Islet of Langerhans (tissue), 1 donor: ENCODE data around the gene KLHL1.

Experiments used
- FAIRE-seq: peaks from one replicate; lab custom pipeline; 2011; peaks lifted over from hg19 to GRCh38; lab: Jason Lieb, UNC

KLHL1 gene

DNA sequence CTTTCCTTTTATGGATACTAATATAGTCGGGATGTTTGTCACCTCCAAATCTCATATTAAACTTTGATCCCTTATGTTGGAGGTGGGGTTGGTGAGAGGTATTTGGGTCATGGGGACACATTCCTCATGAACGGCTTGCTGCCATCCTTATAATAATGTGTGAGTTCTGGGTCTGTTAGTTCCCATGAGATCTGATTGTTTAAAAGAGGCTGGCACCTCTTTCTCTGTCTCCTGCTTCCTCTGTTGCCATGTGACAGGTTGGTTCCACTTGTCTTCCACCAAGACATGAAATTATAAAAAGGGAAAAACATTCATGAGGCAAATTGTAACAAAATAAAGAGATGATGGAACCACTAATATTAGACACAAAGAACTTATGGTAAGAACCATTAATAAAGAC lies 108.4 kb downstream of the KLHL1 start:
- peak; percentile 51 for FAIRE-seq

DNA sequence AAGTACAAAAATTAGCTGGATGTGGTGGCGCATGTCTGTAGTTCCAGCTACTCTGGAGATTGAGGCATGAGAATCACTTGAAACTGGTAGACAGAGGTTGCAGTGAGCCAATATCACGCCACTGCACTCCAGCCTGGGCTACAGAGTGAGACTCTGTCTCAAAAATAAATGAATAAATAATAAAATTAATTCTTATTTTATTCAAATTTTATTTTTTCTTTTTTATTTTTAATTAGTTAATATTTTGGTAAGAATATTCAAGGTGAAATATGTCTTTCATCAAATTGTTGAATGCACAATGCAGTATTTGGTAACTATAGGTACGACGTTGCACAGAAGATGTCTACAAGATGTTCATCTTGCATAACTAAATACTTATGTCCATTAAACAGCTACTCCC lies 111.2 kb downstream of the KLHL1 start:
- FAIRE-seq: no peak

DNA sequence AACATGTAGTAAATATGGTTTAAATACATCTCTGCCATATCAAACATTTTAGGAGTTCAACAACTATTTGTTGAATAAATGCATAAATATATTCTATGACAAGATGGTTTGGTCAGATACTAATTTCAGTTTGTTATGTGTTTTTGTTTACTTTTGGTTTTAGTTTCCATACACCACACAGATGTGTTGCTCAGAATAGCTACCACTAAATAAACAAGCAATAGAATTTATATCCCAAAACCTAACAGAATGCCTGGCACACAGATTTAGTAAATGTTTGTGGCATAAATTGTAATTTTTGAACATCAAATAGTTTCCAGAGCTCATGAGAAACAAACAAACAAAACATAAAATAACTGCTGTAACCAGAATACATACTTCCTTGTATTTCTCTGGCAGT lies 127.5 kb downstream of the KLHL1 start:
- FAIRE-seq: no peak

DNA sequence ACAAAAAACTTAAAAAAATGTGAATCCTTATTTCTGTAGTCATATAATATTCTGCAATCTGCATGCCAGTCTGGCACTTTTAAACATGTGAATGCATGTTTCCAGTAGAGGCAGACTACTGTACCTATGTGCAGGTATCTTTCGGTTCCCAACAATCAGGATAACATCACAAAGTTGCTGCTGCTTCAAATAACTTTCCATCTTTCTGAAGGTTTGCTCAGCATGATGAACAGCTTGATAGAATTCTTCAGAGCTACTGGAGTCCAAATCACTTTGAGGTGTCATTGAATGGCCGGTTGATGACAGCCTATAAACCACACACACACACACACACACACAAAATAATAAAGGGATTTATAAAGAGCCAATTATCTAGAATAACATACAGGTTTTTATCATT lies 132.8 kb downstream of the KLHL1 start:
- no peak for FAIRE-seq

DNA sequence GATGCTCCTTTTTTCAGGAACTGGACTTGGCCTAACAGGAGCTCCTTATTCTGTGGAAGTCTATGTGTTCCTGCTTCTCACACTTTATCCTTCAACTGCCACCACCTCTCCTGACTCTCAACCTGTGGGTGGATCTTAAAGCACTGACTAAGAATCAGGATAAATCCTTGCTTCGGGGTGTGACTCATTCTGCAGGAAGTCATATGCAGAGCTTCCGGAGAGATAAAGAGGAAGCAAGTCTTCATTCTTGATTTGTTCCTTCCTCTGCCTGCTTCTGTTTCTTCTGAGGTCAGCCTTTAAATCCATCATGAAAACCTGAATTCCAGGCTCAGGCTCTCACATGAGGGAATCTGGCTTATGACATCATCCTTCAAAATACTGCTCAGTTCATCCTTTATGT lies 137.7 kb downstream of the KLHL1 start:
- no peak for FAIRE-seq

DNA sequence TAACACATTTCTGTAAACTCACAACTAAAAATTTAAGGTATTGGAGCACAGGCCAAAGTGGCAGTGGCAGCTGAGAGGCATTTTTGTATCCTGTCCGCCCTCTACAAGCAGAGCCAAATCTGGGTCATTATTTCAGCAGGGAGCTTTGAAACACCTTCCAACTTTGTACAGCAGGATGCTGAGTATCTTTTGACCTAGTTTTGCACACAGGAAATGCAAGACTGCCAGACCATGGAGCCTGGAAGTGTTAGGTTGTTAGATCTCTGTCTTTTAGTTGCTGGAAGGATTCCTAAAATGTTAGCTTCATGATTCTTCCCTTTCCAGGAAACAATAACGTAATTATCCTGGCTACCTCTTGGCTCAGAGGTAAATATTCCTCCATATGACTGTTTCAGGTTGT lies 149.2 kb downstream of the KLHL1 start:
- no peak for FAIRE-seq

DNA sequence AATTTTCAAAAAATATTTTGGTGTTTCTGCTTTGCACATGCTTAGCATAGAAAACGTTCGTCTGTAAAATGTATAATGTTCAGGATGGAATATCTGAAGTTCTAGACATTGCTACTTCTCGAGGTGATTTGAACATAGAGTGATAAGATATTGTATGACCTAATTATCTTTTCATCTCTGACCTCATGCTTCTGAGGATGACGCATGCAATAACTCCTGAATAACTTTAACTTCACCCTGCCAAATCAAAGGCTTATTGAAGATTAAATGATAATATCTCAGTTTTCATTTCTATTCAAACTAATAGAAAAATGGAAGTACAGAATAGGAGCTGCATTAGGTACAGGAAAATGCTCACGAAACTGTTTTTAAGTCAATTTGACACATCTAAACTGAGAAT lies 151.4 kb downstream of the KLHL1 start:
- FAIRE-seq: no peak

DNA sequence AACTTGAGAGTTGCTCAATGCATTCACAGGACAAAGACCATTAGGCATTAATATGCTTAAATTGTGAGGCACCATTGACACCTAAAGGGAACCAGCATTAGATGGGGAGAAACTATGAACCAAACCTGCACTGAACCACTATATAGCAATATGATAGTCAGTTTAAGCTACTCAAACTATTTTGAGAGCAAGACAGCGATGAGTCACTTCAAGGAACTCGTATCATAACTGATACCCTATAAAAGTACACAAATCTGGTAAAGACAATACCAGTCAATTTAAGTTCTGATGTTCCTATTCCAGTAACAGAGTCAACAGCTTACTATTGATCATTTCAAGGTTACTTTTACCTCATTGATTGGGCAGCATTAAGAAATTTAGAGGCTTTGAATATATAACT lies 151.9 kb downstream of the KLHL1 start:
- FAIRE-seq: no peak

DNA sequence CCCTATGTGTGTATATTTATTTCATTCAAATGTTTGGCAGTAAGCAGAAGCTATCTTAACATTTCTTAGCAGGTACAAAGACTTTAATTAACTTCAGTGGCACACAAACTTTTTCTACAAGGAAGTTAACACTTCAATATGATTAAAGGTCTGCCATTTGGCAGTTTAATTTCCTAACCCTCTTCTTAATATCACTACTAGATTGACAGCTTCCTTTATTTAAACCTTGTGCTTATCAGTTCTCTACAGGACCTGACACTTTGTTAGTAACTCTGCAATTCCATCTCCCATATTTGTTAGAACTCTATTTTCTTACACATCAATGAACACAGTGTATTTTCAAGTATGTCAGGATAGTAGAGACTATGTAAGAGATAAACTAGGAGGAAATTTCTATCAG lies 153.0 kb downstream of the KLHL1 start:
- FAIRE-seq: peak; percentile 33

DNA sequence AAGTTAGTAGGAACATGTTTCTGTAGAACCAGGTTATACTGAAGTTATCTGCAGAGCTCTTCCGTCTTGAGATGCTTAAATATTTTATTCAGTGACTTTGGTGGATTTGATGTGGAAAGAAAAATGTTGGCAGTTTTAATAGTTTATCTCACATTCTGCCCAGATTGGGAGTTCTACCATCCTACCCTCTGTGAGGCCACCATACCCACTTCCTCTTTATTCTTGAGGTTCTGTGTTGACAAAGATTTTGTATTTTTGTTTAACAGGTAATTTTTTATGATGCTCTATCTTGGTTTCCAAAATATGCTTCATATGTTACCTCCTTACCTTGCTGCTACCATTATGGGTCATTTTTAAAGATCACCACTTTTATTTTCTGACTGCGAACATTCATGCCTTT lies 156.8 kb downstream of the KLHL1 start:
- FAIRE-seq: no peak

DNA sequence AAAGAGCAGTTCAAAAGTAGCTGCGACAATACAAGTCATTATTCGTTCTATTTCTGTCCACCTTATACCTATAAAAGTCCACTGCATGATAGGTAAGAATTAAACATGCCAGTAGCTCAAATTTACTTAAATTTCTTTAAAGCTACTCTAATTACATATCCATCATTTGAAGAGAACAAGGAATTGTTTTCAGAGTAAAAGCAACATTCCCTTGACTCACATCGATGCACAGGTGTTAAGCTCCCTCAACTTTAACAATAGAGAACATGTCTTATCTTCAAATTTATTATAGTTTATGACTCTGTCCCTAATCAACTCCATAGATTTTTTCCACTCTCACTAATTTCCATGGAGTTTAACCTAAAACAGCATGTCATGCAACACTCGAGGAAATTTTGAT lies 158.1 kb downstream of the KLHL1 start:
- FAIRE-seq: no peak

DNA sequence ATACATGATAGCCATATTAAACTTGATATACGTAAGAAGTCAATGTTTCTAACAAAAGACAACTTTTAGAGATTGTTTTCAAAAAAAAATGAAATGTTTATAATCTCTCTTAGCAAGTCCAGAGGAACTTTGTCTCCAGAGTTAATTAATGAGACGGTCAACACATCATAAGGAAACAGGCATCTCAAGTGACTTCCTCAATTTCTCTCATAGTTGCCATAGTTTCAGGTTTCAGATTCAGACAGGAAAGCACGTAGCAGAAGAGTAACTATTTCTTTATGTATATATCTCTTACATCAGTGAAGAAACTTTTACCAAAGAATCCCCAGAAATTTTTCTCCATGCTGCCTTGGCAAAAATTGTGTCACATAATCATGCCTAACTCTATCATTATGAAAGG lies 160.2 kb downstream of the KLHL1 start:
- no peak for FAIRE-seq

DNA sequence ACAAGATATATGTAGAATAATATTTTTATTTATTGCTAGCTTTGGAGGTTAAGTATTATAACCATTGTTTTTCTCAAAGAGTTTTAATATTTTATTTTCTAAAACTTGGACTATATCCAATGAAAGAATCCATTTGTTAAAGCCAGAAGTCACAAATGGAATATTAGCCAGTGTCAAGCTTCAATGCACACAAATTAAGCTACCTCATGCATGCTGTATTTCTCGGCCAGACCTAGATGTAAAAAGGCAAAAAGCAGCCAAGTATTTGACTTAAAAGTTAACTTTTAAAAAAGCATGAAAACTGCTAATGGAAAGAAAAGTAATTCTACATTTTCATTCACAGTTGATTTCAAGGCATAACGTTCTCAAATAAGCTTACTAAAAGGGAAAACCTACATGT lies 160.7 kb downstream of the KLHL1 start:
- FAIRE-seq: peak; percentile 76

DNA sequence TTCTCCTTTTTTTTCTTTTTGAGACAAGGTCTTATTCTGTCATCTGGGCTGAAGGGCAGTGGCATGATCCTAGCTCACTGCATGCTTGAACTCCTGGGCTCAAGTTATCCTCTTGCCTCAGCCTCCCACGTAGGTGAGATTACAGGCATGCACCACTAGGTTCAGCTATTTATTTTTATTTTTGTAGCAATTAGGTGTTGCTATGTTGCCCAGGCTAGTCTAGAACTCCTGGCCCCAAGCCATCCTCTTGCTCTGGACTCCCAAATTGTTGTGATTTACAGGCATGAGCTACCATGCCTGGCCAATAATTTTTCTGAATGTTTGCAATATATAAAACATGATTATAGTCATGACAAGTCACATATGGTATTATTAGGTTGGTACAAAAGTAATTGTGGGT lies 161.7 kb downstream of the KLHL1 start:
- no peak for FAIRE-seq

DNA sequence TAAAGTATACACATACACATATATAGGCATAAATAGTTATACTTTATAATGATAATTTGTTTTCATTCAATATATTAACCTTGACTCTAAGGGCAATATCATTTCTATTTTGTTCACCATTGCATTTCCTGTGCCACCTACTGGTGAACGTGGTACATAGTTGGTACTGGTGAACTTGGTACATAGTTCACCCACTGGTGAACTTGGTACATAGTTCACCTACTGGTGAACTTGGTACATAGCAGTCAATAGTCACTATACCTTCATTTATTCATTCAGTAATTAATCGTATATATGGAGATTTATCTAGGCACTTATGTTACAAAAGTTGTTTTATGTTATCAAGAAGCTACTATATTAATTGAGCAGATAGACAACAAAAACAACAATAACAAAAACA lies 173.2 kb downstream of the KLHL1 start:
- no peak for FAIRE-seq

DNA sequence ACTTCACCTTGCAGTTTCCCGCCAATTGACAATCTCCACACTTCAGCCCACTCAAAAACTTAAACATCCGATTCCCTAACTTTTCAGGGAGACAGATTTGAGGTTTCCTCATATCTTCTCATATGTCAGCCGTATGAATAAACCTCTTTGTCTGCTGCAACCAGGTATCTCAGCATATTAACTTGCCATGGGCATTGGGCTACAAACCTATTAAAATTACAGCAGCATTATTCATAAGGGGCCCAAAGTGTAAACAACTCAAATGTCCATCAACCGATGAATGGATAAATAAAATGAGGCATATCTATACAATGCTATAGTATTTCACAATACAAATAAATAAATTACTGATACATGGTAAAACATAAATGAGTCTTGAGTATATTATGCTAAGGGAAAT lies 180.0 kb downstream of the KLHL1 start:
- no peak for FAIRE-seq

DNA sequence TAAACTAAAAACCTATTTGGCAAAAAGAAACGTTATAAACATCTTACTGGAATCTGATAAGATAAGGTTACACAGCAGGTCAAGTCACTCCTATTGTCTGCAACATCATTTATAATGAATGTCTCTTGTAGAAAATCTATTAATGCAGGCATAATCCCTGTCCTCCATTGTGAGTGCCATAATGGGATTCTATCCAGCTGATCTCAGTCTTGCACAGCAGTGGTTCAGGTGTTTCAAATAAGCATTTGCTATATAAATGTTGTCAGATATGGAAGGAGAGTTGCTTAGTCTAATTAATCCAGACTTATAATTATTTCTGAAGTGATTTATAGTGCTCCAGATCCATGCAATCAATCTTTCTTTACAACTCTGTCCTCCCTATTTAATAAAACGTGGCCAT lies 187.1 kb downstream of the KLHL1 start:
- FAIRE-seq: no peak

DNA sequence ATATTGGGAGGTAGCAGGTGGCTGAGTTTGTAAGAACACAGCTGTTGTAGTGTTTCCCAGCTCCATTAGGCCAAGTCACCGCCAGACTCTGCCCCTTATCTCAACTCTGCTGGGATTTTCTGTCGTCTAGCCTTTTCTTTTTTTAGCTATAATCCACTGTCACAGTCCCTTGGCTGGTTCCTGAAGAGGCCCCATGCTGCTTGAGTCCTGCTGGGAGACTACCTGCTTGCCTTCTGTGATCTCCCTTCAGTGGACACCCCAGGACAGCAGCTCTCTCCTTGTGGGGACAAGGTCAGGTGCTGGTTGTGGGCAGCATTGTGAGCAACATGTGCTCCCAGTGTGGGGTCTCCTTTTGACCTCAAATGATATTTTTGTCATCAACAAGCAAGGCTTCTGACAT lies 195.6 kb downstream of the KLHL1 start:
- no peak for FAIRE-seq

DNA sequence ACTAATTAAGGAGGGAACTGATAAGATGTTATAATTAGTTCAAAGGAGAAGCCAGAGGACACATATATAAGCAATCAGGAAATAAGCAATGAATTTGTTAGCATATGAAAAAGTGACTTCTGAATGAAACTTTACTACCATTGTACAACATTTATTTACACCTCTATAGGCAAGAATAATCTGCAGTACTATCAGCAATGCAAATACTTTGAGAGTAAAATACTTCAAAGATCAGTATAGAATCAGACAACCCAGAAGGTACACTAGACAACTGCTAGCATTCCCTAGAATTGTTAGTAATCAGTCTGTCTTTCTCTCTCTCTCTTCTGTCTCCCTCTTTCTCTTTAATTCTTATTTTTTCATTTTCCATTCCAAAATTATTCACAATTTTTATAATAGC lies 197.5 kb downstream of the KLHL1 start:
- no peak for FAIRE-seq

DNA sequence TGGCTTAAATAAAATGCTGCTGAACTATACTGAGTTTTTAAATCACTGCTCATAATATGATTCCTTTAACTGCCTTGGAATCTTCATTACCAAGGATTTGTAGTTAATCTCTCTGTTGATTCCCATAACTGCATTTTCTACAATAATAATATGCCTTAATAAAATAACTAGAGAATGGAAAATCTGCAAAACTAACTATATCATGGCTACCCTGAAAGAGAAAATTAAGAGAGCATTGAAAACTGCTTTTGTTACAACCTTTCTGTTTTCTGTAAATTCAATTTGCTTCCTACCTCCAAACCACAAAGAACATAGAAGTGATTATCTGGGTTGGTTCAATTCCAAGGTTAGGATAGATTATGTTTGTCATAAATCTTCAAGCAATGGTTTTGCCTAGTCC lies 203.5 kb downstream of the KLHL1 start:
- FAIRE-seq: no peak

DNA sequence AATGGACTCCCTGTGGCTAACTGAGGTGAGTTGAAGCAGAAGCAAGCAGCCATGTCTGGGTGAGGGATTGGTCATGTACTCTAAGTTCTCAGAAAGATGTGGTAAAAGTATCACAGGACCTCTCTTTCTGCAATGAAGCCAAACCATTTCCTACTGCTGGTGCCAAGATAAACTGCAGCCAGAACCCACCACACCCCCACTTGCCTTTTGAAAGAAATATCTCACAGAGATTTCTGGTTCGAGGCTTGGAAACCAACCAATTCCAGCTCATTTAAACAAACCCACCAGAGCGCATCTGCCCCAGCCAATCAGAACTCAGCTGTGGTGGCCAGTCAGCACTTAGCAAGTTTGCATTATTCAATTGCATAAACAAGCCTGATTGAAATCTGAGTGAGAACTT lies 205.2 kb downstream of the KLHL1 start:
- FAIRE-seq: no peak

DNA sequence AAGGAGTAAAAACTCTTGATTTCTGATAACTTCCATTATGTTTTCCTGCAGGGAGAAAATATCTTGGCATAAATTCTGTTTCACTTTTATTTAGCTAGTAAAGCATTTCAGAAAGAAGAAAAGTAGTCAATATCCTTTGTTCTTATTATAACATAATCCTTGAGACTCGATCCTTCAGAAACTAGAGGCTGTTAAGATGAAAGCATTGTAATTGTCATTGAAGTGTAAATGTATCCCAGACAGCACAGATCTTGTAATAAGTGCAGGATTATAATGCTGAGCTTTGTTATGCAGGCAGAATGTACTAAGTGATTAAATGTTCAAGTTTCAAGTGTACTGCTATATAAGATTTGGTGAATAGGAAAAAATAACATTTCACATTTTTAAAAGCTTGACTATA lies 225.8 kb downstream of the KLHL1 start:
- FAIRE-seq: no peak

DNA sequence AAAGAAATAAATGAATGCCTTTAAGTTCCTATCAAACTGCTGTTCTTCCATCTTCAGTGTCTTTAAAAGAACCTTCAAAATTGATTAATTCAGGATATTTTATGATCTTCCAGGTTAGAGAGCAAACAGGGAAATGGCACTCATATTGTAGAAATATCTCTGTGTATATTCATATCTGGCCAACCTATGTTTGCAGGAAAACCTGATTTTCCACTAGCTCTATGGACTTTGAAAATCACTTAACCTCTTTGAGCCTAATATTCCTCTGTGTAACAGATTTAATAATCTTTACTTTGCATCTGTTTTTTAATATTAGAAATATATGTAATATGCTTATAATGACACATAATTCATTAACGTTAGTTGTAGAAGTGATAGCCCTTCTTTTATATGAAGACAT lies 228.3 kb downstream of the KLHL1 start:
- FAIRE-seq: no peak

DNA sequence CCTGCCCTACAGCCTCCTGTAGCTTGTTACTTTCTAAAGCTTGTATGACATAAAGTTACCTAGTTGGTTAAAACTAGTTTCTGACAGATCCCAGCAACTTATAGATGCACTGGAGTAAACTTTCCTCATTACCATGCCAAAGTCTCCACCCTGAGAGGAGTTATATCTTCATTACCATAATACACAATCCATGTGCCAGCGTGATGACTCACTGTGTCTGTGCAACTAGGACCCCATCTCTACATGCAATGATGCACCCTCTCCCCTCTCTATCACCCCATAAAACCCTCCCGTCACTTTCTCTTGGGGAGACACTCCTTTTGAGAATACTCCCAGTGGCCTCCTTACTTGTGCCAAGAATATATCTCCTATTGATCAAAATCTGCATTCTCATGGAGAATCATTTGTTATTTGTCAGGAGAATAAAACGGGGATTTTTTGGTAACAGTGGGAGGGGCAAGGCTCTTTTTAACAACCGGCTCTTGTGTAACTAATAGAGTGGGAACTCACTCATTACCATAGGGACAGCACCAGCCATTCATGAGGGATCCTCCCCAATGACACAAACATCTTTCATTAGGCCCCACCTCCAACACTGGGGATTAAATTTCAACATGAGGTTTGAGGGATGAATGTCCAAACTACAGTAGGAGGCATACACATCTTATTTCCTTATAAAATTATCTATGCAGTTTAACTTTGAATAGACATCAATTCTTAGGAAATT lies 235.8 kb downstream of the KLHL1 start:
- FAIRE-seq: no peak

DNA sequence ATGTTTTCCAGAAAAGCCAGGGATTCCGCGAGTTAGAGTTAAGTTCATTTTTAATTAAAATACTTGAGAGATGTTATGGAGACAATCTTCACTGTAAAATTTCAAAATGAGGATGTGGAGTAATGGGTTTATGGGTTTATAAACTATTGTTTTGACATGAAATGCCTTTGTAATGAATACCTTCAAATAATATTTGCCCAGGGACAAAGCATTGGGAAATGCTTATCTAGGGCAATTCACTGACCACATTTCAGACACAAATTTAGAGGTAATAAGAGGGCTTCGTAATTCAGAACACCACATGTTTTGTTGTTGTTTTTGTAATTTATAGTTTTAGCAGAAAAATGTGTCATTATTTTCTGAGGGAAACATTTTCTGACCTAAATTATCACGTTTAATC lies 241.7 kb downstream of the KLHL1 start:
- FAIRE-seq: no peak
